Measurements from ENCODE around the gene CLEC4F. TPM values are rescaled to one million over a fixed set of nuclear protein-coding genes. Genes with fewer than 3 reads are reported as not detected.

CLEC4F gene
- total RNA-seq, 1 experiment from 2014 or later, result not detected

- no peak for TF ChIP-seq FOXK1 (CRISPR knock-in tag; IDR thresholded peaks at IDR 0.05)
- TF ChIP-seq SMAD4 (CRISPR knock-in tag; IDR thresholded peaks at IDR 0.05), result no peak
- TF ChIP-seq ZNF317 (CRISPR knock-in tag; IDR thresholded peaks at IDR 0.05; ENCODE audit: borderline replicate concordance, low read depth), result no peak
- no peak for TF ChIP-seq ZBTB43 (CRISPR knock-in tag; IDR thresholded peaks at IDR 0.05)
- no peak for TF ChIP-seq TEAD4 (CRISPR knock-in tag; IDR thresholded peaks at IDR 0.05)
- TF ChIP-seq PRRX2 (CRISPR knock-in tag; IDR thresholded peaks at IDR 0.05), result no peak
- no peak for TF ChIP-seq MYBL2 (CRISPR knock-in tag; IDR thresholded peaks at IDR 0.05)
- TF ChIP-seq TCF7 (CRISPR knock-in tag; IDR thresholded peaks at IDR 0.05; ENCODE audit: low read depth), result no peak
- TF ChIP-seq ZNF138 (CRISPR knock-in tag; conservative IDR thresholded peaks at IDR 0.05), result no peak
- no peak for TF ChIP-seq ERG (CRISPR knock-in tag; IDR thresholded peaks at IDR 0.05)
- TF ChIP-seq ESRRA (CRISPR knock-in tag; IDR thresholded peaks at IDR 0.05; ENCODE audit: borderline replicate concordance), result no peak
- no peak for TF ChIP-seq ZNF671 (CRISPR knock-in tag; IDR thresholded peaks at IDR 0.05)
- TF ChIP-seq ATF3 (CRISPR knock-in tag; conservative IDR thresholded peaks at IDR 0.05), result no peak
- TF ChIP-seq IRF2 (CRISPR knock-in tag; IDR thresholded peaks at IDR 0.05; ENCODE audit: borderline replicate concordance, low read depth), result no peak
Measured at GRCh38 chr2:70834881-70835280, 14.5 kb upstream of the CLEC4F start (continued).

- no peak overlapping the region for H3K27ac Mint-ChIP-seq
- peaks cover 27% of the 10 kb centered on the region for H3K27me3 Mint-ChIP-seq (ENCODE audit: low read depth)
- H3K4me1 Mint-ChIP-seq, result no peaks in the 10 kb centered on the region; the same call in 1 of the 2 replicates
- no peaks in the 10 kb centered on the region for H3K36me3 Mint-ChIP-seq
- H3K4me3 Mint-ChIP-seq, result no peak overlapping the region
- ATAC-seq, result no peak
- H3K9me3 Mint-ChIP-seq, result peaks cover 6% of the 10 kb centered on the region; the same call in 1 of the 2 replicates
- POLR2A ChIA-PET, result interaction anchor here (0.6 kb wide), 1 partner anchor 1173 kb away, joined by 4 read pairs; no protein-coding TSS in a partner anchor
- TF ChIP-seq IRF2 (CRISPR knock-in tag; IDR thresholded peaks at IDR 0.05; ENCODE audit: borderline replicate concordance, low read depth) (no peak), NR1H2 (CRISPR knock-in tag; IDR thresholded peaks at IDR 0.05) (no peak), ATF3 (CRISPR knock-in tag; conservative IDR thresholded peaks at IDR 0.05) (no peak), KAT7 (CRISPR knock-in tag; IDR thresholded peaks at IDR 0.05; ENCODE audit: borderline replicate concordance) (no peak), ELF4 (CRISPR knock-in tag; IDR thresholded peaks at IDR 0.05; ENCODE audit: low read depth) (no peak), MLX (CRISPR knock-in tag; IDR thresholded peaks at IDR 0.05) (no peak), ARID4B (CRISPR knock-in tag; IDR thresholded peaks at IDR 0.05; ENCODE audit: borderline replicate concordance) (no peak), PRRX2 (CRISPR knock-in tag; IDR thresholded peaks at IDR 0.05) (no peak), PREB (CRISPR knock-in tag; IDR thresholded peaks at IDR 0.05; ENCODE audit: borderline replicate concordance) (no peak), TP53 (CRISPR knock-in tag; IDR thresholded peaks at IDR 0.05) (no peak), MXD4 (CRISPR knock-in tag; IDR thresholded peaks at IDR 0.05; ENCODE audit: borderline replicate concordance) (no peak)
- CTCF ChIA-PET, result no interaction called here
- DNase-seq (ENCODE audit: low spot score), result no peak
Measured at GRCh38 chr2:70834106-70834505, 13.7 kb upstream of the CLEC4F start.

Measured in WTC11 (cell line).